Ectodermal cell (in vitro differentiated cells): ENCODE data around the gene TEX10.

Experiments
- H3K27ac ChIP-seq: 2 replicates; pipeline ENCODE4 v1.7.0; 2013; ENCODE audit warnings: mild to moderate bottlenecking, low read depth, low read length; ENCODE audit not compliant: insufficient read depth, poor library complexity, severe bottlenecking
- H3K27me3 ChIP-seq: 2 replicates; pipeline ENCODE4 v1.7.0; 2013; ENCODE audit warnings: mild to moderate bottlenecking, low read length; ENCODE audit not compliant: insufficient read depth, control insufficient read depth, poor library complexity, severe bottlenecking
- H3K36me3 ChIP-seq: one replicate; pipeline ENCODE4 v1.7.0; 2013; ENCODE audit warnings: low read length; ENCODE audit not compliant: control insufficient read depth, insufficient read depth
- H3K4me1 ChIP-seq: one replicate; pipeline ENCODE4 v1.7.0; 2013; ENCODE audit warnings: low read length; ENCODE audit not compliant: control insufficient read depth, insufficient read depth
- H3K4me3 ChIP-seq: 2 replicates; pipeline ENCODE4 v1.7.0; 2013; ENCODE audit warnings: low read depth, low read length, control low read depth; ENCODE audit not compliant: insufficient read depth
- H3K9me3 ChIP-seq: 2 replicates; pipeline ENCODE4 v1.7.0; 2013; ENCODE audit warnings: mild to moderate bottlenecking, low read length, moderate library complexity; ENCODE audit not compliant: control insufficient read depth
- WGBS, 2 experiments: methylation state at CpG; one replicate each; pipeline ENCODE4 v1.1.7; 2013; ENCODE audit warnings: missing lambda C conversion rate in 2 of 2; 5-methylcytosine and 5-hydroxymethylcytosine counted together

The TEX10 gene

GRCh38 chr9:100290714-100291113, 62.0 kb downstream of the TEX10 start:
- H3K9me3 ChIP-seq: no peaks in the 10 kb centered on the region
- no peak overlapping the region for H3K27ac ChIP-seq
- H3K4me1 ChIP-seq: no peaks in the 10 kb centered on the region
- no peak overlapping the region for H3K4me3 ChIP-seq
- H3K27me3 ChIP-seq: no peaks in the 10 kb centered on the region
- peaks cover 47% of the 10 kb centered on the region for H3K36me3 ChIP-seq
- WGBS, 2 experiments: 85 to 94% methylated on average over 4 of the region's 4 CpGs

DNA sequence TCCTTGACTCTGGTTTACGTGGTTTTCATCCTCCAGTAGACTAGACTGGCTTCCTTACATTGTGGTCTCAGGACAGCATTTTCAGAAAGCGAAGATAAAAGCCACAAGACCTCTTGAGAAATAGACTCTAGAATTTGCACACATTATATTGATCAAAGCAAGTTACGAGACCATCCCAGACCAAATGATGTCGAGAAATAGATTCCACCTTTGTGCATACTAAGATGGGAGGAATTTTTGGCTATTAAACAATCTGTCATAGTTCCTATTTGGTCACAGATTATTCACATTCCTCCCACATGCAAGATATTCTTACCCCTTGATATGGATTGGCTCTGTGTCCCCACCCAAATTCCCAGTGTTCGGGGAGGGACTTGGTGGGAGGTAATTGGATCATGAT, 65.6 kb downstream of the TEX10 start:
- Histone ChIP-seq H3K36me3 (peaks cover 46% of the 10 kb centered on the region), H3K4me3 (no peak overlapping the region), H3K27me3 (no peaks in the 10 kb centered on the region), H3K4me1 (no peaks in the 10 kb centered on the region), H3K27ac (no peak overlapping the region), H3K9me3 (no peaks in the 10 kb centered on the region)
- 90 to 96% methylated on average over 5 of the region's 5 CpGs for WGBS, 2 experiments

DNA sequence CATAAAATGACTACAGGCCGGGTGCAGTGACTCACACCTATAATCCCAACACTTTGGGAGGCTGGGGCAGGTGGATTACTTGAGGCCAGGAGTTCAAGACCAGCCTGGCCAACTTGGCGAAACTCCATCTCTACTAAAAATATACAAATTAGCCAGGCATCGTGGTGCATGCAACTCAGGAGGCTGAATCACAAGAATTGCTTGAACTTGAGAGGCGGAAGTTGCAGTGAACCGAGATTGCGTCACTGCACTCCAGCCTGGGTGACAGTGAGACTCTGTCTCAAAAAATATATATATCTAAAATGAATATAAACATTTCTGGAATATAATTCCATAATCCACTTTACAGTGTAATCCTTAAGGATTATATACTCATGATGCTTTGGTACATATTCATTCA, 66.5 kb downstream of the TEX10 start:
- no peaks in the 10 kb centered on the region for H3K4me1 ChIP-seq
- no peak overlapping the region for H3K4me3 ChIP-seq
- H3K27me3 ChIP-seq: no peaks in the 10 kb centered on the region
- H3K9me3 ChIP-seq: no peaks in the 10 kb centered on the region
- 92 to 98% methylated on average over 6 of the region's 6 CpGs for WGBS, 2 experiments
- no peak overlapping the region for H3K27ac ChIP-seq
- peaks cover 46% of the 10 kb centered on the region for H3K36me3 ChIP-seq

GRCh38 chr9:100285601-100286000, 67.1 kb downstream of the TEX10 start:
- Histone ChIP-seq H3K27me3 (no peaks in the 10 kb centered on the region), H3K36me3 (peaks cover 46% of the 10 kb centered on the region), H3K9me3 (no peaks in the 10 kb centered on the region), H3K4me3 (no peak overlapping the region), H3K27ac (no peak overlapping the region), H3K4me1 (no peaks in the 10 kb centered on the region)
- 94 to 97% methylated on average over 7 of the region's 7 CpGs for WGBS, 2 experiments

DNA sequence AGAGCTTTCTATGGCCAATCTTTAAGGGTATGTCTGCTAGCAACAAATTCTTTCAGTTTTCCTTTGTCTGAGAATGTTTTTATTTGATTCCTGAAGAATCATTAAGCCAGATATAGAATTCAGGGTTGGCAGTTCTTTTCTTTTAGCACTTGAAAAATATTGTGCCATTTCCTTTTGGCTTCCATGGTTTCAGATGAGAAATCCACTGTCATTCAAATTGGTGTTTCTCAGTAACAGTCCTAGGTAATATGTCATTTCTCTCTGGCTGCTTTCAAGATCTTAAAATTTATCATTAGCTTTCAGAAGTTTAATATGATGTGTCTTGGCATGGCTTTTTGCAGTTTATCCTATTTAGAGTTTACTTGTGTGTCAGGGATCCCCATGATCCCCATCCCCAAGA, 67.7 kb downstream of the TEX10 start:
- no peak overlapping the region for H3K4me3 ChIP-seq
- H3K27me3 ChIP-seq: no peaks in the 10 kb centered on the region
- no peak overlapping the region for H3K27ac ChIP-seq
- H3K36me3 ChIP-seq: peaks cover 46% of the 10 kb centered on the region
- no peaks in the 10 kb centered on the region for H3K4me1 ChIP-seq
- no peaks in the 10 kb centered on the region for H3K9me3 ChIP-seq

DNA sequence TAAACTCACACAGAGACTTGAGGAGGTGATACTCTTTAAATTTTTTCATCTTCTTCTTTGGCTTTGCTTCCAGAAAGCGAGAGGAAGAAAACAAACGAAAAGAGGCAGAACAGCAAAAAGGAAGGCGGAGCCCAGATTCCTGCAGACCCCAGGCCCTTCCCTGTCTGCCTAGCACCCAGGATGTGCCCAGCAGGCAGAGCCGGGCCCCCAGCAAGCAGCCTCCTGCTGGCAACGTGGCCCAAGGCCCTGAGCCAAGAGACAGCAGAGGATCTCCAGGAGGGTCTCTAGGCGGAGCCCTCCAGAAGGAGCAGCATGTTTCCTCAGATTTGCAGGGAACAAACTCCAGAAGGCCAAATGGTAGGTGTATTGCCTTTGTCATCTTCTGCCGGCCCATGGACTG, 68.5 kb downstream of the TEX10 start:
- peaks cover 39% of the 10 kb centered on the region for H3K36me3 ChIP-seq
- H3K9me3 ChIP-seq: no peaks in the 10 kb centered on the region
- H3K27ac ChIP-seq: no peak overlapping the region
- 85 to 92% methylated on average over 6 to 7 of the region's 7 CpGs for WGBS, 2 experiments
- H3K4me3 ChIP-seq: no peak overlapping the region
- H3K27me3 ChIP-seq: no peaks in the 10 kb centered on the region
- no peaks in the 10 kb centered on the region for H3K4me1 ChIP-seq

DNA sequence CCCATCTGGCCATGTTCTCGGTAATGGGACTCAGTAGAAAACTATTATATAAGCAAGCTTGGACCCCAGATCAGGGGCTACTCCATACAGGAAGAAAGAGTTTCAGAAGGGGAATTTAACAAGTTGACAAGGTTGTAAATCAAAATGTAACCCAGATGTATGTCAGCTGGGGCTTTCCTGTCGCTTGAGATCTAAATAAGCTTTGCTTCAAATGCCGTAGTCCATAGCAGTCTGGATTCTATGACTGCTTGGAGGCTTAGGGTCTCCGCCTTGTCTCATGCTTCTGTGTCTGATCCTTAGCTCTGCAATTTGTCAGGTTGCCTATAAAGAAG, 70.4 kb downstream of the TEX10 start:
- Histone ChIP-seq H3K9me3 (no peaks in the 10 kb centered on the region), H3K36me3 (peaks cover 28% of the 10 kb centered on the region), H3K27me3 (no peaks in the 10 kb centered on the region), H3K27ac (no peak overlapping the region), H3K4me3 (no peak overlapping the region), H3K4me1 (no peaks in the 10 kb centered on the region)
- 94 to 96% methylated on average over 4 of the region's 4 CpGs for WGBS, 2 experiments

GRCh38 chr9:100281676-100282387, 70.9 kb downstream of the TEX10 start:
- 92 to 94% methylated on average over 7 of the region's 7 CpGs for WGBS, 2 experiments
- H3K4me1 ChIP-seq: no peaks in the 10 kb centered on the region
- H3K4me3 ChIP-seq: no peak overlapping the region
- H3K9me3 ChIP-seq: no peaks in the 10 kb centered on the region
- H3K27ac ChIP-seq: no peak overlapping the region
- H3K36me3 ChIP-seq: peaks cover 22% of the 10 kb centered on the region
- no peaks in the 10 kb centered on the region for H3K27me3 ChIP-seq

DNA sequence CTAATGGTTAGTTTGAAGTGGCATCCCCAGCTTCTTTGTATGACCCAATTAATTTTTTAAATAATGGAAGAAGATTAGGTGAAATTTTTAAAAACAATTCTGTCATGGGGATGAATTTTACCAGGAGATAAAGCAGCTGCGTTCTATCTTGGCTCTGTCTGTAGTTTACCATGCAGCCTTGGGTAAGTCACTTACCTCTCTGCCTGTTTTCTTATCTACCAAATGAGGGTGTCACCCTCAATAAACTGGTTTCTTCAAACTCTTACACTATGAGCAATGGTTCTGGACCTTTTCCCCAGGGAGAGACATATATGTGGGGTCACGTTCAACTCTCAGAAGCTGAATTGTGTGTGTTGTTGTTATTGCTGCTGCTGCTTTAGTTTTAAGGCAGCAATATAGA, 71.7 kb downstream of the TEX10 start:
- no peaks in the 10 kb centered on the region for H3K27me3 ChIP-seq
- H3K4me1 ChIP-seq: no peaks in the 10 kb centered on the region
- 98 to 100% methylated on average over 2 of the region's 2 CpGs for WGBS, 2 experiments
- H3K4me3 ChIP-seq: no peak overlapping the region
- no peaks in the 10 kb centered on the region for H3K9me3 ChIP-seq
- H3K36me3 ChIP-seq: peaks cover 16% of the 10 kb centered on the region
- H3K27ac ChIP-seq: no peak overlapping the region

DNA sequence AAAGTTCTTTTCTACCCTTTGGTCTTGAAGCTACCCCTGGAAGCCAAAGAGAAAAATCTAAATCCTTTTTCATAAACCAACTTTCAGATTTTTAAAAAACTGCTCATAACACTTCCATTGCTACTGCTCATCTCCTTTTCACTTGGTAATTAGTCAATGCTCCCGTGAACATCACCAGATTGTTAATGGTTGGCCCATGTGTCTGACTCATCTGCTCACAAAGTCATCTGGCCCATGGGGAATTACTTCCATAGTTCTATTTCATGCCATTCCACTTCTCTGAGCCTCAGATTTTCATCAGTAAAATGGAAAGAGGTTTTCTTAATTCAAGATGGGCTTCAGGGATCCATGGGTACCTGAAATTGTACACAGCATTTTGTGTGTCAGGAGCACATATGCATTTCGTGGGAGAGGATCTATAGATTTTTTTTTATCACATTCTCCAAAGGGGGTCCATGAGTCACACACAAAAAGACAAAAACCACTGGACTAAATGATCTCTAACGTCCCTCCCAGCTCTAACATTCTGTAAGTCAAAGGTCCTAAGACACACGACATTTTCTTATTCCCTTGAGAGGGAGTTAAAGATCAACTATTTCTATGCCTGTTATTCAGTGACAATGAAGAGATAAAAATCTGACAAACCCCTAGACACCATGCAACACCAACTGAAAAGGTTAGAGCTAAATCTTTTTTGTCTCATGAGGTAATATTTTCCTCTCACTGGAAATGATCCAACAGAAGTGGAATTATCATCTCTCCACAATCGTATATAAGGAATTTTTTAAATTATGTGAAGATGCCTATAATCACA, 75.4 kb downstream of the TEX10 start:
- Histone ChIP-seq H3K27me3 (no peaks in the 10 kb centered on the region), H3K4me1 (no peaks in the 10 kb centered on the region), H3K9me3 (no peaks in the 10 kb centered on the region), H3K27ac (no peak overlapping the region), H3K4me3 (no peak overlapping the region), H3K36me3 (no peaks in the 10 kb centered on the region)
- 83 to 88% methylated on average over 4 to 5 of the region's 5 CpGs for WGBS, 2 experiments
